Stimulated activated effector memory CD8-positive, alpha-beta T cell treated with anti-CD3 and anti-CD28 coated beads, Interleukin-12 subunit alpha, Interleukin-12 subunit beta, amount 100 ng/mL, for 72 hours (primary cell): Measurements from ENCODE around the gene MBNL3.

Experiments
- ATAC-seq: fragments of 150-1000 bp; cut with Tn5 transposase; 2 replicates; pipeline ENCODE4 v1.10.0; 2021
- DNase-seq, 2 donors: peaks; one replicate each; pipeline ENCODE4 v3.0.0; 2021 to 2022; ENCODE audit warnings: low spot score in 2 of 2
- H3K27ac Mint-ChIP-seq: one replicate; pipeline ENCODE4 v1.8.0; 2022; ENCODE audit warnings: mild to moderate bottlenecking, mixed read lengths
- H3K36me3 Mint-ChIP-seq: one replicate; pipeline ENCODE4 v1.8.0; 2022; ENCODE audit warnings: mild to moderate bottlenecking, mixed read lengths
- H3K4me1 Mint-ChIP-seq: one replicate; pipeline ENCODE4 v1.8.0; 2022; ENCODE audit warnings: mixed read lengths
- H3K4me3 Mint-ChIP-seq: one replicate; pipeline ENCODE4 v1.8.0; 2022; ENCODE audit warnings: mild to moderate bottlenecking, mixed read lengths
- H3K9me3 Mint-ChIP-seq: one replicate; pipeline ENCODE4 v1.8.0; 2022; ENCODE audit warnings: mixed read lengths

Gene MBNL3

GRCh38 chrX:132388371-132388770 is 100.5 kb downstream of the MBNL3 start:
- Mint-ChIP-seq H3K4me3 (no peak overlapping the region), H3K36me3 (no peaks in the 10 kb centered on the region), H3K4me1 (no peaks in the 10 kb centered on the region), H3K9me3 (no peaks in the 10 kb centered on the region), H3K27ac (no peak overlapping the region)
- DNase-seq, result no peak
- no peak for ATAC-seq

DNA sequence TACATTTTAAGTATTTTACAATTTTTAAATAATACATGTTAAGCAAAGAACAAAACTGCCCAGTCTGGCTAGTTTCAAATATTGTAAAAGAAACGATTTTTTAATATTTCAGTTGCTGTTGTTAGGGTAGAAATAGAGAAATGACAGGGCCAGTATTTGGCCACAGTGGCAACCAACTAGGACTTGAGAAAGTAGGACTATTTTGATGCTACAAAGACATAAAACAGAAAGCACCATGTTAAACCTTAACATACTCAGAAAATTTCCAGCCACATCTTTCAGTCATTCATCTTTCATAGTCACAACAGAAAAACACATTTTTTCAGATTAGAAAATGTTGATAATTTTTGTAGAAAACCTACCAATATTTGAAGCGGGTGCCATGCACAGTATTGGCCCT is 104.5 kb downstream of the MBNL3 start:
- no peaks in the 10 kb centered on the region for H3K4me1 Mint-ChIP-seq
- H3K9me3 Mint-ChIP-seq, result no peaks in the 10 kb centered on the region
- no peak overlapping the region for H3K4me3 Mint-ChIP-seq
- no peak for DNase-seq
- H3K36me3 Mint-ChIP-seq, result no peaks in the 10 kb centered on the region
- H3K27ac Mint-ChIP-seq, result no peak overlapping the region
- ATAC-seq, result no peak

DNA sequence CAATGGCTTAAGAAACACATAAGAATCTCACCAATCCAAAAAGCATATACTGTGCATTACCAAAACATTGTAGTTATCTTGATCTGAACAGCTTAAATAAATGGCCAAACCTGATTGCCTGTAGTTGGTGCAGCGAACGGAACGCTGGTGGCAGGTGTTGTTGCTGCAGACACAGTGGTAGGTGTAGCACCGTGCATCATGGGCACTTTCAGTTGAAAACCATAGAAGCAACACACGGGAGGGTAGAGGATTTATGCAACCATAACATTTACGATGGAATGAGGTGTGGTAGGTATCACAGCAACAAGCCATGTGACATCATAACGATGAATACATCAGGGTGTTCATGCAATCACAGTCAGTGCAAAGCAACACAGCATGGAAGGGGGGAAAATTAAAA is 106.8 kb downstream of the MBNL3 start:
- Mint-ChIP-seq H3K9me3 (no peaks in the 10 kb centered on the region), H3K36me3 (no peaks in the 10 kb centered on the region), H3K4me3 (no peak overlapping the region), H3K27ac (no peak overlapping the region), H3K4me1 (no peaks in the 10 kb centered on the region)
- ATAC-seq (no peak), DNase-seq (no peak)

GRCh38 chrX:132378281-132378680 is 110.6 kb downstream of the MBNL3 start:
- DNase-seq (no peak), ATAC-seq (no peak)
- Mint-ChIP-seq H3K36me3 (no peaks in the 10 kb centered on the region), H3K4me3 (no peak overlapping the region), H3K27ac (no peak overlapping the region), H3K9me3 (no peaks in the 10 kb centered on the region), H3K4me1 (no peaks in the 10 kb centered on the region)

- DNase-seq (no peak), ATAC-seq (no peak)
- H3K36me3 Mint-ChIP-seq, result no peaks in the 10 kb centered on the region
- H3K4me3 Mint-ChIP-seq, result no peak overlapping the region
- H3K27ac Mint-ChIP-seq, result no peak overlapping the region
- H3K9me3 Mint-ChIP-seq, result no peaks in the 10 kb centered on the region
- H3K4me1 Mint-ChIP-seq, result no peaks in the 10 kb centered on the region
These were observed 112.9 kb downstream of the MBNL3 start for GRCh38 chrX:132375941-132376340.

GRCh38 chrX:132373610-132374009 is 115.2 kb downstream of the MBNL3 start:
- H3K9me3 Mint-ChIP-seq, result no peaks in the 10 kb centered on the region
- H3K27ac Mint-ChIP-seq, result no peak overlapping the region
- no peaks in the 10 kb centered on the region for H3K36me3 Mint-ChIP-seq
- no peak overlapping the region for H3K4me3 Mint-ChIP-seq
- ATAC-seq (no peak), DNase-seq (no peak)
- H3K4me1 Mint-ChIP-seq, result no peaks in the 10 kb centered on the region

DNA sequence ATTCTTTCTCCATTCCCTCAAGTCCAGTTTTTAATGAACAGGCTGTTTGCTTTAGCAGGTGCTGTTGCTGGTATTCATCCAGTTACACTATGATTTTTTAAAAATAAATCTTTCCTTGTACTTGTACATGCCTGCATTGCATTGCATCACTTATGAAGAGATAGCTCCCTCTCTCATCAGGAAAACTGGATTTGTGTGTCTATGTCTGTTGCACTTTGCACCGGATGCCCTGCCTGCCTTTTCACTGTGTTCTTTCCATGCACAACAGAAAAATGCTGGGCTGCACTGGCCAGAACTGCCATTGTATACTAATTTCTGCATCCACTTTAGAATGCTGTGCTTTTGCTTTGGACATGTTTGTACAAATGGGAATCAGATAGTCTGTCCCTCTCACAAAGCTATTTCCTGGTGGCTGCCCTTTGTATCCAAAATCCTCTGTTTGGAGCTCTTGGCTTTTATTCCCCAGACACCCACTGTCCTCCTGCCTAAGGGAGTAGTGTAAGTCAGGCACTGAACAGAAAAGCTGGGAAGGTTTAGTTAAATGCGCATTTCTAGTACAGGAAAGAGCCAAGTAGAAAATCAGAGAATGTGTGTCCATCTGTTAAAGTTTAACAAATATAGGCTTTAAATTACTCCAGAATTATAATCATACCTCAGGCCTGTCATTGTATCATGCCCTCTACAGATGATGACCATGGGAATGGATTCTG is 119.1 kb downstream of the MBNL3 start:
- Mint-ChIP-seq H3K27ac (no peak overlapping the region), H3K4me3 (no peak overlapping the region), H3K4me1 (no peaks in the 10 kb centered on the region), H3K9me3 (no peaks in the 10 kb centered on the region), H3K36me3 (no peaks in the 10 kb centered on the region)
- no peak for DNase-seq
- ATAC-seq, result no peak

DNA sequence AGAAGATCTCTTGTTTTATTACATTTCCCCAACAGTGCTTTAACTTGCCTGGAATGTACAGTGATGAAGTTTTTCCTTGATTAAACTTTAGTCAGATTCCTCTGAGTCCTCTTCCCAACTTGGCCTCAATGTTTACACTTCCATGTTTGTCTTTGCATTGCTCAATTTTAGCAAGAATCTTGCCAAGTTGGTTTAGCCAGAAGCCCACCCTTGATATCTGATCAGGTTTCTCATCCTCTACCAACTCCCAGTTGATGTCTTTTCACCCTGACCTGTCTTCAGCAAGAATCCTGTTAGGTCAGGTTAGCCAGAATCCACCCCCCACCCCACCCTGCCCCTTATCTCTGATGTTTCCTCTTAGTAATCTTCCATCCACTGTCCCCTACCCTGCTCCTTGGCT is 120.9 kb downstream of the MBNL3 start:
- Mint-ChIP-seq H3K4me3 (no peak overlapping the region), H3K36me3 (no peaks in the 10 kb centered on the region), H3K4me1 (no peaks in the 10 kb centered on the region), H3K9me3 (no peaks in the 10 kb centered on the region), H3K27ac (no peak overlapping the region)
- ATAC-seq (no peak), DNase-seq (no peak)

DNA sequence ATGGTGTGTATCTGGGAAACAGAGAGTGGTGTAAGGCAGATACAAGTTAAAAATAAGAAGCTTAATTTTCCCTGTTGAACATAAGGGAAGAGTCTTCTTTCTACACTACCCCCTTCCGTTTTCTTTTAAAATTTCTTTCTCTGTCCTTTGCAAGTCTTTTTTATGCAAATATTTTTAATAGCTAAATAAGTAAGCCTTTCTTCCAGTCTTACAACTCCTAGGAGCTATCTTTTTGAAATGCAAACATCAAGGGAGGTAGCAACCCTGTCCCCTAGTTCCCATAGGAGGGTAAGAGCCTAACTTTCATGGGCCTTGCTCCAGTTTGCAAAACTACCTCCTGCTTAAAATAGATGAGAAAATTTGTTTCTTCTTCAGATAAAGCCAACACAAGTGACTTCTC is 121.5 kb downstream of the MBNL3 start:
- no peak for DNase-seq
- H3K4me1 Mint-ChIP-seq, result no peaks in the 10 kb centered on the region

DNA sequence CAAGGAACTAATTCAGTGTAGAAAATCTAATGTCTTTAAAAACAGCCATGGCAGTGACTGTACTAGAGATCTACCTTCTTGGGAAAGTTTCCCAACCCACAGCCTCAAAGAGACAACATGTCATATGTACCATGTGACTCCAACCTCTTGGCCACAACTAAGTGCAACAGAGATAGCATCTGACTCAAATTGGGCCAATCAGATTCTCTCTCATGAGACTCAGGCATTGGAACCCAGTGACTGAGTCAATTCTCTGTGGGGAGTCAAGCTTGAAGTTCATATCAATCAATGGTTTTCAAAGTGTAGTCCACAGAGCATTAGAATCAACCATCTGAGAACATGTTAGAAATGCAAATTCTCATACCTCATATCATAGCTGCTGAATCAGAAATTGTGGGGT is 123.3 kb downstream of the MBNL3 start:
- no peaks in the 10 kb centered on the region for H3K9me3 Mint-ChIP-seq
- DNase-seq (no peak), ATAC-seq (peak; percentile 54)
- no peak overlapping the region for H3K27ac Mint-ChIP-seq
- no peaks in the 10 kb centered on the region for H3K36me3 Mint-ChIP-seq
- H3K4me3 Mint-ChIP-seq, result no peak overlapping the region
- no peaks in the 10 kb centered on the region for H3K4me1 Mint-ChIP-seq

More for the DNA sequence above, 121.5 kb downstream of the MBNL3 start:
- no peaks in the 10 kb centered on the region for H3K9me3 Mint-ChIP-seq
- ATAC-seq, result no peak
- H3K4me3 Mint-ChIP-seq, result no peak overlapping the region
- H3K27ac Mint-ChIP-seq, result no peak overlapping the region
- H3K36me3 Mint-ChIP-seq, result no peaks in the 10 kb centered on the region

DNA sequence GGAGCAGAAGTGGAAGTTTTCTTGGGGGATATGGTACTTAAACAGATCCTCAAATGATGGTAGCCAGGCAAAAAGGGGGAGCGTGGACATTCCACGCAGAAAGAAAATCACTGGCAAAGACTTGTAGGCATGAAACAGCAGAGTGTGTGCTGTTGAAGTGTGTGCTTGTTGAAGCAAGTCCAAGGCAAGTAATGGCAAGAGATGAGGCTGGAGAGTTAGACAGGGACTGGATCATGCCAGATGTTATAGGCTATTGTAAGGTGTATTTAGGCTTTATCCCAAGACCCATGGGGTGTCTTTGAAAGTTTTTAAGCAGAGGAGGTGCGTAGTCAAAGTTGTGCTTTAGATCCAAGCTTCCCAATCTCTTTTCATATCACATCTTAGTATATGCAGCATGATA is 124.5 kb downstream of the MBNL3 start:
- H3K9me3 Mint-ChIP-seq, result no peaks in the 10 kb centered on the region
- DNase-seq, result no peak
- H3K4me1 Mint-ChIP-seq, result no peaks in the 10 kb centered on the region
- H3K36me3 Mint-ChIP-seq, result no peaks in the 10 kb centered on the region
- H3K27ac Mint-ChIP-seq, result no peak overlapping the region
- no peak for ATAC-seq
- H3K4me3 Mint-ChIP-seq, result no peak overlapping the region

GRCh38 chrX:132353430-132353829 is 135.4 kb downstream of the MBNL3 start:
- no peak for DNase-seq
- no peaks in the 10 kb centered on the region for H3K4me1 Mint-ChIP-seq
- no peaks in the 10 kb centered on the region for H3K9me3 Mint-ChIP-seq
- no peak overlapping the region for H3K4me3 Mint-ChIP-seq
- no peaks in the 10 kb centered on the region for H3K36me3 Mint-ChIP-seq
- no peak for ATAC-seq
- no peak overlapping the region for H3K27ac Mint-ChIP-seq

- H3K27ac Mint-ChIP-seq, result no peak overlapping the region
- no peaks in the 10 kb centered on the region for H3K9me3 Mint-ChIP-seq
- no peaks in the 10 kb centered on the region for H3K36me3 Mint-ChIP-seq
- no peak for ATAC-seq
- DNase-seq, result no peak
- no peaks in the 10 kb centered on the region for H3K4me1 Mint-ChIP-seq
- H3K4me3 Mint-ChIP-seq, result no peak overlapping the region
These were observed 152.7 kb downstream of the MBNL3 start for GRCh38 chrX:132336172-132336571.

GRCh38 chrX:132333351-132333750 is 155.5 kb downstream of the MBNL3 start:
- no peak for DNase-seq
- no peak overlapping the region for H3K27ac Mint-ChIP-seq
- H3K9me3 Mint-ChIP-seq, result no peaks in the 10 kb centered on the region
- no peak overlapping the region for H3K4me3 Mint-ChIP-seq
- ATAC-seq, result peak; percentile 28
- H3K4me1 Mint-ChIP-seq, result no peaks in the 10 kb centered on the region
- H3K36me3 Mint-ChIP-seq, result no peaks in the 10 kb centered on the region

GRCh38 chrX:132331532-132331931 is 157.3 kb downstream of the MBNL3 start:
- H3K4me1 Mint-ChIP-seq, result no peaks in the 10 kb centered on the region
- no peak for ATAC-seq
- H3K9me3 Mint-ChIP-seq, result no peaks in the 10 kb centered on the region

DNA sequence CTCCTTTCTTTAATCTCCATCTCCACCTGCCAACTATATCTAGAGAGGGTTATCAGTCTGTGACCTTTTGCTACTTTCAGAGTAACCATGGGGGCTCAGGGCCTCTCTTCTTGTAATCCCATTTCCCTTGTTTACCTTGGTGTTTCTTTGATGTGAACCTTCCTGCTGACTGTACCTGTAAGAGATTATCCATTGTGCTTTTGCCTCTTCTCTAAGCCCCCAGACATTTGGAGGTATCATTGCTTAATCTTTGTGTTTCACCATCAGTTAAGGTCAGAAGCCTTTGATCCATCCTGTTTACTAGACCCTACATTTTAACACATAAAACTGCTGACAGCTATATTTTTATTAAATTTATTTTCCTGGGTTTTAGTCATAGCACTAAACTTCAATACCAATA is 157.8 kb downstream of the MBNL3 start:
- Mint-ChIP-seq H3K9me3 (no peaks in the 10 kb centered on the region), H3K27ac (no peak overlapping the region), H3K4me1 (no peaks in the 10 kb centered on the region), H3K36me3 (no peaks in the 10 kb centered on the region), H3K4me3 (no peak overlapping the region)
- ATAC-seq (no peak), DNase-seq (no peak)

More at GRCh38 chrX:132331532-132331931, 157.3 kb downstream of the MBNL3 start:
- no peak for DNase-seq
- Mint-ChIP-seq H3K4me3 (no peak overlapping the region), H3K27ac (no peak overlapping the region), H3K36me3 (no peaks in the 10 kb centered on the region)
